Activated T-cell treated with anti-CD3 and anti-CD28 coated beads, Interleukin-2, amount 50 U/mL, for 24 hours (primary cell): Measurements from ENCODE around the gene UROC1.

ENCODE experiments used
- DNase-seq: peaks from one replicate; pipeline ENCODE4 v3.0.0-alpha.2; 2020
- H3K27ac Mint-ChIP-seq: 2 replicates; pipeline ENCODE4 v1.8.0; 2020; ENCODE audit warnings: mild to moderate bottlenecking, mixed read lengths
- H3K27me3 Mint-ChIP-seq: 2 replicates; pipeline ENCODE4 v1.8.0; 2020; ENCODE audit warnings: mixed read lengths
- H3K36me3 Mint-ChIP-seq: 2 replicates; pipeline ENCODE4 v1.8.0; 2020; ENCODE audit warnings: low read depth, mixed read lengths
- H3K4me1 Mint-ChIP-seq: 2 replicates; pipeline ENCODE4 v1.8.0; 2020; ENCODE audit warnings: low read depth, mixed read lengths
- H3K4me3 Mint-ChIP-seq: 2 replicates; pipeline ENCODE4 v1.8.0; 2020; ENCODE audit warnings: mild to moderate bottlenecking, moderate library complexity, mixed read lengths
- H3K9me3 Mint-ChIP-seq: 2 replicates; pipeline ENCODE4 v1.8.0; 2020; ENCODE audit warnings: mixed read lengths

UROC1 gene

DNA sequence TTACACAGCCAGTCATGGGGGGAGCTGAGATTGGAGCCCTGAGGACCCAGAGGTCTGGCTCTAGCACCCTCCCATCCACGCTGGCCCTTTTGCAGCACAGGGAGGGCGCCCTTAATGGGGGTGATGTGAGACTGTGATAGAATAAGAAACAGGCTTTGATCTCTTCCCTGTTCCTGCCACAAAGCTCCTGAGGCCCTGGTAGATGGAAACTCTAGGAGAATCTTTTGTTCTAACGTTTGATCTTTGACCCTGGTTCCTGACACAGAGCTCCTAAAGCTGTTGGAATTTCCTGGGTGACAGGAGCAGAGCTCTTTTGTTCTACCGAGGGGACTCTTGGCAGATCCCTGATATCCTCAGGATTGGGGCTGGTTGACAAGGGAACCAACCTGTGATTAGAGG lies 1.2 kb upstream of the UROC1 start:
- no peaks in the 10 kb centered on the region for H3K36me3 Mint-ChIP-seq
- H3K4me3 Mint-ChIP-seq = no peak overlapping the region
- DNase-seq = no peak
- peaks cover 17% of the 10 kb centered on the region for H3K27me3 Mint-ChIP-seq
- no peaks in the 10 kb centered on the region for H3K9me3 Mint-ChIP-seq
- H3K4me1 Mint-ChIP-seq = no peaks in the 10 kb centered on the region
- no peak overlapping the region for H3K27ac Mint-ChIP-seq

DNA sequence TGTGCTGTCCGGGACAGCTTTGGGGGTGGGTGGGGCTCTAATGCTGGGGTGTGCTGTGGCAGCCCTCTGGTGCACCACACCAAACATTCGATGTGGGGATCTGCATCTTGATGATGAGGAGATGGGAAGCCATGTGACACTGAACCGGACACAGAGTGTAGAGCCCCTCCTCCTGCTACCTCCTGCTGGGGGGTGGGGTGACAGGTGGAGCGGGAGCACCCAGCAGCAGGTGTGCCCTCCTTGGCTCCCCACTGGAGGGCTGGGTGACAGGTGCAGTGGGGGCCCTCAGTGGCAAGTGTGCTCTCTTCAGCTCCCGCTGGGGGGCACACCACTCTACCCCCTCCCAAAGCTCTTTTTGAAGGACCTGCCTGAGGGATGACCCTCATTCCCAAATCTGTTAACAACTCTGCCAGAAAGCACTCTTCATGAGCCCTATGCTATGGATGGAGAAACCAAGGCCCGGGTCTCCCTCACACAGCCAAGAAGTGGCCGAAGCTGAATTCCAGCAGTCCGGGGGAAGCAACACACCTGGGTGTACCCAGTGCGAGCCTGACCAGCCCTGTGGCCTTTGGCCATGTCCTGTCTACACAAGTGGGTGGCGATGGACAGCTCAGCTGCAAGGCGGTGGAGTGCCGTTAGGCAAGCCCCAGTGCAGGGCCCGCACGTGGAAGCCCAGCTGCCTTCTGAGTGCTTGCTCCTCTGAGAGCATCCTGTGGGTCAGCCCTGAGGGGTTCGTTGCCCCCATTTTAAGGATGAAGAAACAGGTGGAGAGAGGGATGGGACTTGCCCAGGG lies 609 bp upstream of the UROC1 start:
- no peak for DNase-seq
- Mint-ChIP-seq H3K36me3 (no peaks in the 10 kb centered on the region), H3K27ac (no peak overlapping the region), H3K27me3 (peaks cover 11% of the 10 kb centered on the region), H3K4me1 (no peaks in the 10 kb centered on the region), H3K9me3 (no peaks in the 10 kb centered on the region), H3K4me3 (no peak overlapping the region)

DNA sequence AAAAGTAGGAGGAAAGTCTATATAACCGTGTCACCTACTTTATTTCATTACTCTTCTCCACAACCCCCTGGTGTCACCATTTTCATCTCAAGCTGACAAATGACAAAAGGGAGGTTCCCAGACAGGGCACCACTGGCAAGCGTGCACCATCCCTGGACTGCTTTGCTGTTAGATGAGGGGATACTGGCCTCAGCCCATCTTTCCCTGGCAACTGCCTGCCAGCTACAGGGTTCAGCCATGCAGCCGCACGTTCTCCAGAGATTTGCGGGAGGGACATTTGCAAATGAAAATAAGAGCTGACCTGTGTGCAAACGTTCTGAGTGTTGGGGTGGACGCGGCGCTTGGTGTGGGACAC lies 660 bp downstream of the UROC1 start:
- H3K36me3 Mint-ChIP-seq = no peaks in the 10 kb centered on the region
- no peak overlapping the region for H3K27ac Mint-ChIP-seq

DNA sequence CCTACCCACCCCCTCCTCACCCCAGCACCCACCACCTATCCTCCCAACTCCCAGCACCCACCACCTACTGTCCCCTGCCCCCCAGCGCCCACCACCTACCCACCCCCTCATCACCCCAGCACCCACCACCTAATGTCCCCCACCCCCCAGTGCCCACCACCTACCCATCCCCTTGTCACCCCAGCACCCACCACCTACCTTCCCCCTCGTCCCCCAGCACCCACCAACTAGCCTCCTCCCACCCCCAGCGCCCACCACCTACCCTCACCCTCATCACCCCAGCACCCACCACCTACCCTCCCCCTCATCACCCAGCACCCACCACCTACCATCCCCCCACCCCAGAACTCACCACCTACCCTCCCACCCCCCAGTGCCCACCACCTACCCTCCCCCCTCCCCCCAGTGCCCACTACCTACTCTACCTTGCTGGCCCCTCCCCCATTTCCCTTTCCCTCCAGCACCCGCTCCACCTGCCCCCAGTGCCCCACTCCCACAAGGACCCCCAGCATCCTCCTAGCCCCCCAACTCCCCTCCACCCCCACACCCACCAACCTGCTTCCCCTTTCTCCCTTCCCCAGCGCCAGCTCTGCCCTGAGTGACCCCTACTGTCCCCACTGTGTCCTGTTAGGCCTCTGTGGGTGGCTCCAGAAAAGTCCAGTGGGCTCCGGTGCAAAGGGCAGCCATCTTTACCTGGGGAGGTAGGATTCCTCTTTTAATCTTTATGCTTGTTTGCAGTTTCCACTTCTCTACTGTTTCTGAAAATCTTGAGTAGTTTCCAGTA lies 1.2 kb downstream of the UROC1 start:
- no peaks in the 10 kb centered on the region for H3K27me3 Mint-ChIP-seq

More for the DNA sequence above, 660 bp downstream of the UROC1 start:
- H3K4me1 Mint-ChIP-seq = no peaks in the 10 kb centered on the region
- H3K9me3 Mint-ChIP-seq = no peaks in the 10 kb centered on the region
- no peak for DNase-seq
- no peaks in the 10 kb centered on the region for H3K27me3 Mint-ChIP-seq
- no peak overlapping the region for H3K4me3 Mint-ChIP-seq

DNA sequence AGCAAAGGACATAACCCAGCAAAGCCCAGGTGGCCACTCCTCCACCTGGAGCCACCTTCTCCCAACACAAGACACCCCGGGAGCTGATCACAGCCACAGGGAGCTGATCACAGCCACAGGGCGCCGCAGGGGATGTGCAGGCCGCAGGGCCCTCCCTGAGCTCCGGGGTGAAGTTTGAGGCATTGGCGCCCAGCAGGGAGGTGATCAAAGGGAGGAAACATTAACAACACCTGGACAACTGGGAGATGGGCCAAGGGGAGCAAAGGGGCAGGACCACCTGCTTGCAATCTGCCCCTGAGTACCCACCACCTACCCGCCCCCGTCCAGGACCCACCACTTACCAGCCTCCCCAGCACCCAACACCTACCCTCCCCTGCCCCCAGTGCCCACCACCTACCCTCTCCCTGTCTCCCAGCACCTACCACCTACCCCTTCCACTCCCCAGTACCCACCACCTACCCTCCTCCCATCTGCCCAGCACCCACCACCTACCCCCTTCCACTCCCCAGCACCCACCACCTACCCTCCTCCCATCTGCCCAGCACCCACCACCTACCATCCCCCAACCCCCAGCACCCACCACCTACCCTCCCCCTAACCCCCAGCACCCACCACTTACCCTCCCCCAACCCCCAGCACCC lies 2.4 kb downstream of the UROC1 start:
- H3K4me3 Mint-ChIP-seq = no peak overlapping the region
- H3K4me1 Mint-ChIP-seq = no peaks in the 10 kb centered on the region

More for the DNA sequence above, 1.2 kb downstream of the UROC1 start:
- Mint-ChIP-seq H3K9me3 (no peaks in the 10 kb centered on the region), H3K36me3 (no peaks in the 10 kb centered on the region), H3K4me3 (no peak overlapping the region), H3K4me1 (no peaks in the 10 kb centered on the region), H3K27ac (no peak overlapping the region)
- DNase-seq = no peak

DNA sequence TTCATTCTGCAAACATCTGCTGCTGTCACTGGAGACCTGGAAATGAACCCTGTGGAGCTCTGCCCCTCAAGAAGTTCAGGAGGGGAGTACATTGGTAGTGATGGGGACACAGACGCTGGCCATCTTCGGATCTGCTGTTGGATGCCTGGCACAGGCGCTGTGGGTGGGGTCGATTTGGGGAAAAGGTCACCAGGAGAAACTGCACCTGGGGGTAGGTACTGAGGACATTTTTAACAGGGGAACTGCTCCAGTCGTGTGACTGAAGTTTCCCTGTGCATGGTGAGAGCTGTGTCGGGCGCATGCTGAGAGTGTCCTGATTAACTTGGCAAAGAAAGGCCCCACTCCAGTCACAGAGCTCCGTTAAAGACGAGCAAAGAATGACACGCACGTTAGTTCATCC lies 3.4 kb downstream of the UROC1 start:
- no peak for DNase-seq
- Mint-ChIP-seq H3K9me3 (no peaks in the 10 kb centered on the region), H3K27ac (no peak overlapping the region), H3K36me3 (no peaks in the 10 kb centered on the region), H3K27me3 (no peaks in the 10 kb centered on the region), H3K4me3 (no peak overlapping the region), H3K4me1 (no peaks in the 10 kb centered on the region)

More for the DNA sequence above, 2.4 kb downstream of the UROC1 start:
- no peaks in the 10 kb centered on the region for H3K27me3 Mint-ChIP-seq
- no peaks in the 10 kb centered on the region for H3K9me3 Mint-ChIP-seq
- H3K36me3 Mint-ChIP-seq = no peaks in the 10 kb centered on the region
- no peak for DNase-seq
- H3K27ac Mint-ChIP-seq = no peak overlapping the region

DNA sequence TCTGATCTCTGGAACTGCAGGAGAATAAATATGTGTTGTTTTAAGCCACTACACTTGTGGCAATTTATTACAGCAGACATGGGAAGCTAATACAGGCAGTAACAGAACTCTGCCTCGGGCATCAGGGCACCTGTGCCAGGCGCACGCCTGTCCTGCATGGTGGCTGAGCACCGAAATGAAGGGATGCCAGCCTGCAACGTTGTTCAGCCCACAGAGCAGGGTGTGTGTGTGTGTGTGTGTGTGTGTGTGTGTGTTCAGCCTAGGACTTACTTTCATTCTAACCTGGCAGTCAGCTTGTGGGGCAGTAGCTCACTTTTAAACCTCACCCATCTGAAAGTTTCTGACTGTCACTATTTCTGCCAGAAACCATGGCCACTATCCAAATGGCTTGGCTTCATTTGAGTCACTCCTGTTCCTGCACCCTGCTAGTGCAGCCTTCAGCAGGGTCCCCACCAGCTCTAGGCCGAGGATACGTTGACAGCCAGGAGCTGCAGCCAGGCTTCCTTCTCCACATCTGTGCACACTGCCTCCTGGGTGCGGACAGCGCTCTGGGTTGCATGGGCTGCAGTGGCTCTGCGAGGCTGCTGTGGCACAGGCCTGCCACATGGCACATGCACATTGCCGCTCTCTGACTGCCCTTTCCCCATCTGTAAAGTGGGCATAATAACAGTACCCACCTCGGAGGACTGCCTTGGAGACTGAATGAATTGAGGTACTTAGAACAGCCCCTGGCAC lies 4.5 kb downstream of the UROC1 start:
- H3K4me3 Mint-ChIP-seq = no peak overlapping the region
- no peak overlapping the region for H3K27ac Mint-ChIP-seq
- no peak for DNase-seq
- H3K36me3 Mint-ChIP-seq = no peaks in the 10 kb centered on the region
- no peaks in the 10 kb centered on the region for H3K9me3 Mint-ChIP-seq
- H3K27me3 Mint-ChIP-seq = no peaks in the 10 kb centered on the region
- H3K4me1 Mint-ChIP-seq = no peaks in the 10 kb centered on the region

DNA sequence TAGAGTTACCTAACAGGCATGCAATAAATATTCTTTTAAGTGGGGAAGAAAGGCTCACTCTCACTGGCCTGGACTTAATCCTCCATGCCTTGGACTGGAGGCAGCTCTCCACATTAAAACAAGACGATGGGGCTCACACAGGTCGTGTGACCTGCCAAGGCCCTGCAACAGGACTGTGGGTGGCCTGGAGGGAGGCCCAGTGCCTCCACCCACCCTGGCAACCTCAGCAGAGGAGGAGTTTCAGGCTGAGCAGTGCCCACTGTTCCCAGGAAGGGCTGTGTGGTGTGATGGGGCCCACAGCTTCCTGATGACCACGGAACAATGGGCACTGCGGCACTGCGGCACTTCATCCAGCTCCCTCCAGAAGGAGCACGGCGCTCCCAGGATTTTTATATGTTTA lies 5.5 kb downstream of the UROC1 start:
- H3K4me3 Mint-ChIP-seq = no peak overlapping the region
- H3K9me3 Mint-ChIP-seq = no peaks in the 10 kb centered on the region
- no peaks in the 10 kb centered on the region for H3K36me3 Mint-ChIP-seq
- DNase-seq = no peak
- H3K27ac Mint-ChIP-seq = no peak overlapping the region
- H3K4me1 Mint-ChIP-seq = no peaks in the 10 kb centered on the region
- no peaks in the 10 kb centered on the region for H3K27me3 Mint-ChIP-seq

DNA sequence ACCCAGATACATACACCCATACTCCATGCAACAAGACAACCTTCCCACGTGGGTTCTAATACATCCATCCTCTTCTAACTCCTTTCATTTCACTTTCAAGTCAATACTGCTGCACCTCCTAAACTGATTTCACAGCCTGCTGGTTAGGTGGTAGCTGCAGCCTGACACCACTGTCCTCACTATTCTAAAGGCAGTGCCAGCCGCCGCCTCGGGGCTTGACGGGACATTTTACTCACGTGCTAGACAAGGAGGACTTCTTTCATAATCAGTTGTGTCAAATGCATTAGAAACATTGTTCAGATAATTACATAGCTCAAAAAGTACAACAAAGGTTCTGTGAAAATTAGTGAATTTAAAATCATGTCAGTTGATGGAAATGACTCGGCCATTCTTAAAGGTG lies 6.3 kb downstream of the UROC1 start:
- H3K27ac Mint-ChIP-seq = no peak overlapping the region
- no peaks in the 10 kb centered on the region for H3K4me1 Mint-ChIP-seq

DNA sequence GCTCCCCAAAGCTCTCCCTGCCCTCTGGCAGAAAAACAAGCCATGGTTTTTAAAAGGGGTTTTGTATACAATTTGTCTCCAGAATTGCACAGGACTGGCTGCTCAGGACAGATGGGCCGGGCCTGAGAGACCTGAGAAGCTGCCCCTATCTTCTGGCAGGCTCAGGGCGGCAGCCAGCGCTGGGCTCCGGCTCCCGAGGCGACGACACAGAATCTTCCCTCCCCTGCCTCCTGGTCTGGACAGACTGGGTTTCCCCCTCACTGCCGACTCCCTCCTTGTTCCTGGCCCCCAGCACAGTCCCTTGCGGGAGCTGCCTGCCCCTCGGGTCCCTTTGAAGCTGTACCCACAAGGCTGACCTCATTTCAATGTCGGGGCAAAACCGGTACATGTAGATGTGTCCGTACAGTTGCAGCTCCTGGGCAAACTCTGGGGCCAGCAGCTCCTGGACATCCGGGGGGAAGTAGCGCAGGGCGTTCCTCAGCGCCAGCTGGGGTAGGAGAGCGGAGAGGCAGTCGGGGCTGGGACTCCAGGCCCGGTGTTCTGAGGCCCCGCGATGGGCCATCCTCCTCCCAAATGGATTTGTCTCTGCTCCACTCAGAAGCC lies 7.2 kb downstream of the UROC1 start:
- Mint-ChIP-seq H3K27me3 (no peaks in the 10 kb centered on the region), H3K36me3 (no peaks in the 10 kb centered on the region)

More for the DNA sequence above, 6.3 kb downstream of the UROC1 start:
- Mint-ChIP-seq H3K27me3 (no peaks in the 10 kb centered on the region), H3K4me3 (no peak overlapping the region), H3K9me3 (no peaks in the 10 kb centered on the region), H3K36me3 (no peaks in the 10 kb centered on the region)
- DNase-seq = no peak

DNA sequence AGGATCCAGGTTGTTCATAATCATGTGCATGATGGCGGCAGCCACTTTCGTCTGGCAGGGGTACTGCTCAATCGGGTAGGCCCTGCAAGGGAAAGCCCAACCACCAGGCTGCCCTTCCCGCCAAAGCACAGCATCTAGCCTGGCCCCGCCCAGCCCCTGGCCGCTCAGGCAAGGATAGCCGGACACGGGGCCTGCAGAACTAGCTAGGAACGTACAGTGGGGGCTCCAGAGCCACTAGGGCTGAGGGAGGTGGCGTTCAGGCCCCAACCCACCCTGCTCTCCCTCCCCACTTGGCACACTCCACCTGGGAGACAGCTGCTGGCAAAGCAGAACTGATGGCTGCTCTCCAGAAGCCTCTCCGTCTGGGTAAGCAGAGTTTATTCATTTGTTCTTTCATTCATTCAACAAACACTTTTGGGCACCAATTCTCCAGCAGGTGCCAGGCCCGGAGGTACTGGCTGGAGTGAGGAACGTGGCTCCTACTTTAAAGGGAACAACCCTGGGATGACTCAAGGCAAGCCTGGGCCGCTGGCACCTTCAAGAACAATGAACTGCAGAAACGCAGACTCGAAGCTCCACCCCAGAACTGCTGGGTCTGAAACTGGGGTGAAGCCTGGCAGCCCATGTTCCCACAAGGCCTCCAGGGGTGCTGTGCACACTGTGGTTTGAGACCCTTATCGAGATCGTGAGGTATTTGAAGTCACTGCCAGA lies 7.8 kb downstream of the UROC1 start:
- DNase-seq = no peak
- H3K36me3 Mint-ChIP-seq = no peaks in the 10 kb centered on the region
- H3K27me3 Mint-ChIP-seq = peaks cover 7% of the 10 kb centered on the region
- no peak overlapping the region for H3K27ac Mint-ChIP-seq
- H3K4me3 Mint-ChIP-seq = no peak overlapping the region
- no peaks in the 10 kb centered on the region for H3K4me1 Mint-ChIP-seq
- no peaks in the 10 kb centered on the region for H3K9me3 Mint-ChIP-seq

More for the DNA sequence above, 7.2 kb downstream of the UROC1 start:
- H3K27ac Mint-ChIP-seq = no peak overlapping the region
- no peaks in the 10 kb centered on the region for H3K9me3 Mint-ChIP-seq
- no peaks in the 10 kb centered on the region for H3K4me1 Mint-ChIP-seq
- no peak overlapping the region for H3K4me3 Mint-ChIP-seq
- DNase-seq = no peak

DNA sequence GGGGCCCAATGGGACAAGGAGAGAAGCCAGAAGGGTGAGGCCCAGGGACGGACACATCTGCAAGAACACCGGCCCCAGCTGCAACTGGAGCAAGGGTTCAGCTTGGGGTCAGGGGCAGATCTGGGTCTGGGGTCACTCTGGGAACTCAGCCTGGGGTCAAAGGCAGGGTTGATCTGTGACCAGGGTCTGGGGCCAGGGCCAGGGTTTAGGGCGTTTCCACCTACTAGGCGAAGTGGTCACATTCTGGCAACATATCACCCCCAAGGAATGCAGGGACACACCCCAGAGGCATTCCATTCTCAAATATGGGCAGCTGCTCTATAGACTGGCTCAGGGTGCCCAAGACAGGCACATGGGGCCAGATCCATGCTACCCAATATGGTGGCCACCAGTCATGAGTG lies 9.0 kb downstream of the UROC1 start:
- Mint-ChIP-seq H3K27ac (no peak overlapping the region), H3K36me3 (no peaks in the 10 kb centered on the region), H3K4me3 (no peak overlapping the region), H3K27me3 (peaks cover 7% of the 10 kb centered on the region), H3K4me1 (no peaks in the 10 kb centered on the region), H3K9me3 (no peaks in the 10 kb centered on the region)
- DNase-seq = no peak

DNA sequence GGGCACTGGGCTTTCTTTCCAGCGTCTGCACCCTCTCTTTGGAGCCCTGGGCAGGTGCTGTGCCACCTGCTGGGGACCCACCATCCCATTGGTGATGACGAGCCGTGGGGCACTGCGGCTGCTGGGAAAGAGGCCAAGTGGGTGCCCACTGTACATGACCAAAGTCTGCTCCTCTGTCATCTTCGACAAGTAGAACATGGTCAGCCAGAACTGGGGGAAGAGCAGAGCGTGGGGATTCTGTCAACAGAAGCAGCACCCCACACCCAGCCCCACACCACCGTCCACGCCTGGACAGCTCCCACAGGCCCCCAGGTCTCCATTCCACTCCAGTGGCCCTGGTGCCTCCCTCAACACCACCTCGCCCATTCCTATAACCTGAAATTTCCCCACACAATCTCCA lies 9.7 kb downstream of the UROC1 start:
- no peak overlapping the region for H3K4me3 Mint-ChIP-seq
- no peak for DNase-seq
- no peaks in the 10 kb centered on the region for H3K9me3 Mint-ChIP-seq
- H3K27ac Mint-ChIP-seq = no peak overlapping the region
- no peaks in the 10 kb centered on the region for H3K36me3 Mint-ChIP-seq
- H3K27me3 Mint-ChIP-seq = peaks cover 7% of the 10 kb centered on the region
- H3K4me1 Mint-ChIP-seq = no peaks in the 10 kb centered on the region

DNA sequence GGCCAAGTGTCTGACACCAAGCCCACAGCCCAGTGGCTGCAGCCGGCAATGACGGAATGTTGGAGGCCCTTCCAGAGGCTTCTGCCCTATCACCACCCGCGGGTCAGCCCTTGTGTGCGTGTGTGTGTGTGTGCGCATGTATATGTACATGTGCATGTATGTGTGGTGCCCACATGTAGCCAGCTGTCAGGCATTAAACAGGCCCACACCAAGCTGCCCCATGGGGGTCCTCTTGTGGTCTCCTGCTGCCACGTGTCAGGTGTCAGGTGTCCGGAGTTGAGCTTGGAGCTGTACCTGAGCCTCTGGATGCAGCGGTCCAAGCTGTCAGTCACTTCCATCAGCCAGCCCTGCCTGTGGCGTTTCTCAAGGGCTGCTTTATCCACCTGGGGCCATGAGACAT lies 13.9 kb downstream of the UROC1 start:
- Mint-ChIP-seq H3K4me3 (no peak overlapping the region), H3K9me3 (no peaks in the 10 kb centered on the region), H3K27ac (no peak overlapping the region), H3K4me1 (peaks cover 1% of the 10 kb centered on the region), H3K27me3 (peaks cover 7% of the 10 kb centered on the region), H3K36me3 (no peaks in the 10 kb centered on the region)
- no peak for DNase-seq
